SU-DHL-6 (cell line): ENCODE measurements around the gene C2orf81.

Source experiments
- H2AFZ ChIP-seq: fragments of 200-600 bp; sonication (generic); 2 replicates; pipeline ENCODE4 v1.6.1; 2014; ENCODE audit warnings: low read depth, mild to moderate bottlenecking, moderate library complexity, mixed read lengths, antibody characterized with exemption, low read length; ENCODE audit not compliant: severe bottlenecking
- H3F3A ChIP-seq: fragments of 200-600 bp; shearing (Covaris generic); 2 replicates; pipeline ENCODE4 v1.6.0; 2016; ENCODE audit warnings: antibody characterized with exemption, mild to moderate bottlenecking; ENCODE audit not compliant: insufficient read depth
- H3K27ac ChIP-seq: fragments of 200-600 bp; sonication (generic); 2 replicates; pipeline ENCODE4 v1.5.1; 2016; ENCODE audit warnings: low read depth, mild to moderate bottlenecking, low read length, moderate library complexity, mixed read lengths
- H3K27me3 ChIP-seq: fragments of 200-600 bp; sonication (generic), shearing (Covaris generic); 2 replicates; pipeline ENCODE4 v1.6.0; 2014; ENCODE audit warnings: mild to moderate bottlenecking, low read length
- H3K36me3 ChIP-seq: fragments of 200-600 bp; sonication (generic); 2 replicates; pipeline ENCODE4 v1.6.1; 2014; ENCODE audit warnings: mild to moderate bottlenecking, low read length, mixed read lengths
- H3K4me2 ChIP-seq: fragments of 300-600, 200-600 bp; shearing (Covaris generic), sonication (generic); 2 replicates; pipeline ENCODE4 v1.6.0; 2014; ENCODE audit warnings: low read length, low read depth, mild to moderate bottlenecking; ENCODE audit not compliant: poor library complexity, severe bottlenecking
- H3K4me3 ChIP-seq: fragments of 200-600 bp; sonication (generic); 2 replicates; pipeline ENCODE4 v1.5.1; 2014; ENCODE audit warnings: antibody characterized with exemption, low read length, mild to moderate bottlenecking, mixed read lengths; ENCODE audit not compliant: insufficient read depth, poor library complexity, severe bottlenecking
- H3K79me2 ChIP-seq: fragments of 200-600 bp; sonication (generic); 2 replicates; pipeline ENCODE4 v1.6.1; 2014; ENCODE audit warnings: mild to moderate bottlenecking, low read length, moderate library complexity; ENCODE audit not compliant: insufficient read depth
- H3K9ac ChIP-seq: fragments of 200-600 bp; sonication (generic); 2 replicates; pipeline ENCODE4 v1.7.0; 2014; ENCODE audit warnings: mild to moderate bottlenecking, low read length
- H3K9me2 ChIP-seq: fragments of 200-600 bp; sonication (generic); replicated peaks from 2 replicates; pipeline ENCODE4 v1.6.1; 2014; ENCODE audit warnings: low read length; ENCODE audit not compliant: insufficient read depth
- H3K9me3 ChIP-seq: fragments of 200-600 bp; sonication (generic); 2 replicates; pipeline ENCODE4 v1.6.1; 2014; ENCODE audit warnings: low read length, mixed read lengths; ENCODE audit not compliant: insufficient read depth
- H4K20me1 ChIP-seq: fragments of 200-600 bp; sonication (generic); 2 replicates; pipeline ENCODE4 v1.6.1; 2014; ENCODE audit warnings: low read depth, mild to moderate bottlenecking, antibody characterized with exemption, low read length, moderate library complexity, mixed read lengths
- CTCF ChIP-seq: fragments of 200-600 bp; sonication (generic); IDR thresholded peaks from one replicate; pipeline ENCODE4 v1.5.1; 2017; ENCODE audit warnings: antibody characterized with exemption, mild to moderate bottlenecking, low read length, moderate library complexity; ENCODE audit not compliant: insufficient read depth, poor library complexity, severe bottlenecking
- EZH2phosphoT487 ChIP-seq: fragments of 200-600 bp; sonication (generic), shearing (Covaris generic); conservative IDR thresholded peaks from 2 replicates; pipeline ENCODE4 v1.6.1; 2018; ENCODE audit warnings: mild to moderate bottlenecking, antibody characterized with exemption, low read length, moderate library complexity, mixed read lengths

C2orf81 gene

GRCh38 chr2:74441690-74442482 is 20.5 kb upstream of the C2orf81 start, which contains the start of gene RTKN:
TSS of gene RTKN (minus strand) at chr2:74441937. CDS start at chr2:74441816, 121 bp downstream.
- Histone ChIP-seq H3K9me3 (no peaks in the 10 kb centered on the region), H3F3A (no peaks in the 10 kb centered on the region), H3K9ac (no peak within 1 kb of the TSS), H3K9me2 (no peaks in the 10 kb centered on the region), H3K79me2 (no peaks in the 10 kb centered on the region), H3K4me2 (no peak within 1 kb of the TSS), H3K27ac (no peak within 1 kb of the TSS), H3K4me3 (no peak within 1 kb of the TSS), H4K20me1 (no peaks in the 10 kb centered on the region), H3K36me3 (no peaks in the 10 kb centered on the region), H2AFZ (no peak within 1 kb of the TSS), H3K27me3 (no peaks in the 10 kb centered on the region)
- TF ChIP-seq CTCF (no peak), EZH2phosphoT487 (no peak)

GRCh38 chr2:74441170-74441689 is 19.8 kb upstream of the C2orf81 start:
- TF ChIP-seq CTCF (no peak), EZH2phosphoT487 (no peak)
- no peak overlapping the region for H3K27ac ChIP-seq
- H3F3A ChIP-seq = no peaks in the 10 kb centered on the region
- H3K36me3 ChIP-seq = no peaks in the 10 kb centered on the region
- H2AFZ ChIP-seq = no peak overlapping the region
- H4K20me1 ChIP-seq = no peaks in the 10 kb centered on the region
- H3K79me2 ChIP-seq = no peaks in the 10 kb centered on the region
- no peak overlapping the region for H3K9ac ChIP-seq
- H3K4me3 ChIP-seq = no peak overlapping the region
- H3K4me2 ChIP-seq = no peak overlapping the region
- no peaks in the 10 kb centered on the region for H3K9me2 ChIP-seq
- H3K27me3 ChIP-seq = no peaks in the 10 kb centered on the region
- H3K9me3 ChIP-seq = no peaks in the 10 kb centered on the region

- TF ChIP-seq EZH2phosphoT487 = no peak
- no peak for TF ChIP-seq CTCF
- H4K20me1 ChIP-seq = no peaks in the 10 kb centered on the region
- no peaks in the 10 kb centered on the region for H3K9me3 ChIP-seq
- no peak overlapping the region for H3K4me2 ChIP-seq
- no peaks in the 10 kb centered on the region for H3F3A ChIP-seq
- H3K4me3 ChIP-seq = no peak overlapping the region
- no peaks in the 10 kb centered on the region for H3K79me2 ChIP-seq
- H2AFZ ChIP-seq = no peak overlapping the region
- H3K27ac ChIP-seq = no peak overlapping the region
- H3K27me3 ChIP-seq = no peaks in the 10 kb centered on the region
- H3K9me2 ChIP-seq = no peaks in the 10 kb centered on the region
- H3K9ac ChIP-seq = no peak overlapping the region
- no peaks in the 10 kb centered on the region for H3K36me3 ChIP-seq
Measured at GRCh38 chr2:74440378-74441169, 19.2 kb upstream of the C2orf81 start.
